HepG2 (cell line): ENCODE results near the gene CASKIN2. TPM values are rescaled to one million over a fixed set of nuclear protein-coding genes. Genes with fewer than 3 reads are reported as not detected.

Experiments
- ATAC-seq: fragments of 200-7000 bp; cut with Tn5 transposase; 3 replicates; pipeline ENCODE4 v1.9.1; 2020; ENCODE audit warnings: mild to moderate bottlenecking, moderate library complexity
- BruUV-seq: library from RNA; stranded (reverse); fragments of 400-500 nt; replicated peaks from 2 replicates; lab custom pipeline; 2021; lab: Mats Ljungman, UMichigan
- CTCF ChIA-PET: fragments of 300-600 bp; formaldehyde crosslinking; extraction: SDS; loops from one replicate; lab custom pipeline; 2021; ENCODE audit warnings: low total read pairs, inconsistent platforms, low intra/inter-chr PET ratio; lab: Yijun Ruan, JAX
- POLR2A ChIA-PET: fragments of 350-600 bp; sonication (Branson Sonifier 250); formaldehyde crosslinking; loops from one replicate; lab custom pipeline; 2020; ENCODE audit warnings: antibody characterized with exemption, inconsistent platforms; lab: Yijun Ruan, JAX
- DNase-seq: peaks from one replicate; pipeline ENCODE4 v3.0.0-alpha.2; 2015; ENCODE audit warnings: low spot score
- FAIRE-seq: peaks from 3 replicates; lab custom pipeline; 2011; peaks lifted over from hg19 to GRCh38; lab: Jason Lieb, UNC
- H2AFZ ChIP-seq: one replicate; pipeline ENCODE4 v1.6.1; 2011; ENCODE audit warnings: low read length, inconsistent platforms
- H3K27ac ChIP-seq: fragments of 300-600 bp; 3 replicates; pipeline ENCODE4 v1.8.0; 2011; ENCODE audit warnings: mixed run types, mild to moderate bottlenecking, mixed read lengths, low read length, inconsistent platforms; ENCODE audit not compliant: insufficient read depth; ENCODE audit errors: extremely low read length
- H3K27me3 ChIP-seq, 2 experiments: fragments of 200-600 bp in 1 of 2; 2 replicates in 1 of 2; 3 replicates in 1 of 2; pipeline versions ENCODE4 v1.6.0 to v1.8.0; 2011; ENCODE audit warnings: low read length in 2 of 2, mild to moderate bottlenecking in 2 of 2, moderate library complexity in 2 of 2, inconsistent platforms in 1 of 2; ENCODE audit not compliant: insufficient read depth in 2 of 2, control insufficient read depth in 1 of 2
- H3K36me3 ChIP-seq, 2 experiments: fragments of 200-600 bp in 1 of 2; replicated peaks in 1 of 2; 2 replicates in 1 of 2; 3 replicates in 1 of 2; pipeline versions ENCODE4 v1.5.1 to v1.8.0; 2011; ENCODE audit warnings: low read length in 2 of 2, inconsistent platforms in 1 of 2; ENCODE audit not compliant: insufficient read depth in 2 of 2, control insufficient read depth in 1 of 2
- H3K4me1 ChIP-seq: 2 replicates; pipeline ENCODE4 v1.5.1; 2012; ENCODE audit warnings: low read length, inconsistent platforms; ENCODE audit not compliant: insufficient read depth
- H3K4me2 ChIP-seq: 2 replicates; pipeline ENCODE4 v1.6.0; 2011; ENCODE audit warnings: low read depth, low read length, inconsistent platforms
- H3K4me3 ChIP-seq, 3 experiments: fragments of 200-600 bp in 1 of 3; sonication (generic), shearing (Covaris generic) in 1 of 3; replicated peaks in 1 of 3; 2 replicates each; pipeline ENCODE4 v1.5.1; 2011 to 2016; ENCODE audit warnings: low read length in 3 of 3, inconsistent platforms in 2 of 3, low read depth in 2 of 3, mild to moderate bottlenecking in 2 of 3, control low read depth in 1 of 3, mixed read lengths in 1 of 3; ENCODE audit not compliant: insufficient read depth in 1 of 3
- H3K79me2 ChIP-seq: one replicate; pipeline ENCODE4 v1.6.1; 2011; ENCODE audit warnings: low read length, inconsistent platforms; ENCODE audit not compliant: insufficient read depth
- H3K9ac ChIP-seq: 2 replicates; pipeline ENCODE4 v1.6.0; 2011; ENCODE audit warnings: mild to moderate bottlenecking, low read depth, low read length, inconsistent platforms; ENCODE audit not compliant: insufficient read depth
- H3K9me3 ChIP-seq: 2 replicates; pipeline ENCODE4 v1.5.1; 2012; ENCODE audit warnings: mild to moderate bottlenecking, low read length
- H4K20me1 ChIP-seq: 2 replicates; pipeline ENCODE4 v1.6.0; 2011; ENCODE audit warnings: inconsistent platforms, mild to moderate bottlenecking, low read length, moderate library complexity; ENCODE audit not compliant: insufficient read depth
- ARID4A ChIP-seq: sonication (generic); formaldehyde crosslinking; IDR thresholded peaks from 2 replicates; pipeline ENCODE4 v1.5.0; 2020; ENCODE audit warnings: mild to moderate bottlenecking, missing genetic modification reagents, borderline replicate concordance
- ATF7-NPFF ChIP-seq: sonication (generic); formaldehyde crosslinking; IDR thresholded peaks from 2 replicates; pipeline ENCODE4 v1.8.1; 2023; ENCODE audit warnings: mild to moderate bottlenecking, low read depth, missing genetic modification reagents, moderate library complexity
- HCFC1 ChIP-seq: fragments of 150-350 bp; IDR thresholded peaks from 2 replicates; pipeline ENCODE4 v1.6.1; 2014; ENCODE audit warnings: low read depth, low read length
- HNF1A ChIP-seq, 2 experiments: sonication (generic) in 1 of 2; formaldehyde crosslinking in 1 of 2; IDR thresholded peaks; 2 replicates each; pipeline versions ENCODE4 v1.4.0 to v1.6.1; 2016 to 2020; ENCODE audit warnings: borderline replicate concordance in 1 of 2, low read depth in 1 of 2, mild to moderate bottlenecking in 1 of 2, missing genetic modification reagents in 1 of 2
- HOXA9 ChIP-seq: sonication (generic); formaldehyde crosslinking; IDR thresholded peaks from 2 replicates; pipeline ENCODE4 v1.8.1; 2022; ENCODE audit warnings: missing genetic modification reagents, mild to moderate bottlenecking, moderate library complexity, borderline replicate concordance
- MED8 ChIP-seq: sonication (generic); formaldehyde crosslinking; IDR thresholded peaks from 2 replicates; pipeline ENCODE4 v1.8.1; 2023; ENCODE audit warnings: mild to moderate bottlenecking, missing genetic modification reagents; ENCODE audit not compliant: insufficient replicate concordance
- PPARG ChIP-seq: conservative IDR thresholded peaks from 2 replicates; pipeline ENCODE4 v1.6.1; 2016; ENCODE audit warnings: missing biosample characterization, missing genetic modification reagents
- PRMT3 ChIP-seq: sonication (generic); formaldehyde crosslinking; IDR thresholded peaks from 2 replicates; pipeline ENCODE4 v1.8.1; 2022; ENCODE audit warnings: low read depth, mild to moderate bottlenecking, moderate library complexity, missing genetic modification reagents, borderline replicate concordance
- RFXAP ChIP-seq: sonication (generic); formaldehyde crosslinking; IDR thresholded peaks from 2 replicates; pipeline ENCODE4 v1.4.0; 2020; ENCODE audit warnings: missing genetic modification reagents, borderline replicate concordance
- ZBTB25 ChIP-seq: IDR thresholded peaks from 2 replicates; pipeline ENCODE4 v1.6.1; 2018; ENCODE audit warnings: missing genetic modification reagents
- ZNF138 ChIP-seq: sonication (generic); formaldehyde crosslinking; IDR thresholded peaks from 2 replicates; pipeline ENCODE4 v1.5.0; 2020; ENCODE audit warnings: mild to moderate bottlenecking, low read depth, missing genetic modification reagents
- ZNF569 ChIP-seq: sonication (generic); formaldehyde crosslinking; IDR thresholded peaks from 2 replicates; pipeline ENCODE4 v1.5.0; 2020; ENCODE audit warnings: mild to moderate bottlenecking, missing genetic modification reagents, moderate library complexity, borderline replicate concordance
- WGBS: methylation state at CpG from one replicate; pipeline ENCODE4 v1.1.6; 2017; ENCODE audit warnings: low lambda C conversion rate; 5-methylcytosine and 5-hydroxymethylcytosine counted together
- in situ Hi-C: cut with HindIII; loops from 2 replicates; pipeline ENCODE4 v1.10.0; 2017; ENCODE audit warnings: low pct_unique_long_range_greater_than_20kb; ENCODE audit not compliant: extremely low pct_ligation_motif_present
- intact Hi-C: fragments of 100-400 bp; cut with micrococcal nuclease; formaldehyde crosslinking; loops from one replicate; pipeline ENCODE4 v1.10.0; 2022; ENCODE audit not compliant: unreplicated experiment
- polyA plus RNA-seq, 8 experiments: library from polyadenylated mRNA; depleted of rRNA in 3 of 8; stranded (reverse) in 7 of 8; unstranded in 1 of 8; fragments of >200 nt; fragmentation: Illumina TruSeq in 4 of 8; extraction: Trizol in 4 of 8; gene quantifications; 2 replicates each; pipeline versions ENCODE4 v1.2.1 to v1.2.3, GENCODE V29; 2011 to 2016; ENCODE audit warnings: low read depth in 4 of 8, missing spikeins in 1 of 8, mixed read lengths in 1 of 8; ENCODE audit not compliant: insufficient read depth in 1 of 8
- total RNA-seq, 5 experiments: library from RNA; depleted of rRNA; stranded (reverse); fragments of >200 nt; fragmentation: Illumina TruSeq; extraction: Trizol; gene quantifications; 2 replicates each; pipeline ENCODE4 v1.2.3, GENCODE V29; 2016; ENCODE audit warnings: low read depth in 1 of 5

CASKIN2 gene
- total and polyA plus RNA-seq, 2 of the 13 experiments (the other 11 are each of a cell fraction or from before 2014, with no cell fraction given), result 5.2 to 7.8 TPM

GRCh38 chr17:75459590-75460267, 55.6 kb downstream of the CASKIN2 start:
- peak; percentile 75 for ATAC-seq
- H3K9me3 ChIP-seq, result no peaks in the 10 kb centered on the region
- WGBS, result 2% methylated on average over 9 of the region's 9 CpGs
- in situ Hi-C loops, result no loop called here
- FAIRE-seq, result peak; percentile 72
- no peaks in the 10 kb centered on the region for H4K20me1 ChIP-seq
- no peaks in the 10 kb centered on the region; a peak in 1 of 5 replicates for H3K27me3 ChIP-seq
- H3K27ac ChIP-seq, result peak overlapping the region; percentile 79
- peaks cover 32% of the 10 kb centered on the region for H3K79me2 ChIP-seq
- DNase-seq, result peak; percentile 90
- POLR2A ChIA-PET, result interaction anchor here (0.6 to 2.3 kb wide), 22 partner anchors 9 to 416 kb away, joined by 3 to 22 read pairs (median 3); partner anchors contain the start of genes GRB2, LLGL2, MIF4GD and RECQL5
- H3K4me2 ChIP-seq, result peak overlapping the region; percentile 74
- peak overlapping the region; percentile 65 for H3K9ac ChIP-seq
- no peak overlapping the region for H2AFZ ChIP-seq
- intact Hi-C loops, result loop anchor here (5.0 kb wide), 1 partner anchor 53 kb away; no protein-coding TSS in a partner anchor
- CTCF ChIA-PET, result no interaction called here
- peak overlapping the region; percentile 15 to 51 (median 22) for H3K4me3 ChIP-seq
- peaks cover 56% of the 10 kb centered on the region for H3K4me1 ChIP-seq
- H3K36me3 ChIP-seq, result no peaks in the 10 kb centered on the region
- BruUV-seq, result no TSS peak
- TF ChIP-seq PPARG (CRISPR knock-in tag), result peak; percentile 98
- peak; percentile 72; the same call in 1 of the 2 replicates for TF ChIP-seq ARID4A
- TF ChIP-seq HNF1A (IDR thresholded peaks at IDR 0.05; ENCODE audit: low read depth), result no peak
- no peak for TF ChIP-seq HNF1A (CRISPR knock-in tag; IDR thresholded peaks at IDR 0.05; ENCODE audit: borderline replicate concordance)
- no peak for TF ChIP-seq HOXA9 (CRISPR knock-in tag)
- no peak for TF ChIP-seq ZNF569
- no peak for TF ChIP-seq RFXAP
- peak; percentile 40; the same call in 1 of the 2 replicates for TF ChIP-seq ATF7-NPFF
- no peak for TF ChIP-seq HCFC1
- no peak for TF ChIP-seq PRMT3 (CRISPR knock-in tag)
- no peak for TF ChIP-seq MED8 (CRISPR knock-in tag)
- TF ChIP-seq ZBTB25 (CRISPR knock-in tag), result no peak
- 0 out of 2 replicates have a peak, but pooled peaks have one; percentile 63 for TF ChIP-seq ZNF138 (CRISPR knock-in tag)
